Germinal center (tissue), 1 donor: Measurements from ENCODE around the gene CCDC34.
A peak's percentile ranks its signal among the peaks of the same experiment; 100 is the strongest.

Experiments used
- DNase-seq: peaks from one replicate; pipeline ENCODE4 v3.0.0; 2012; ENCODE audit warnings: mixed read lengths, low spot score

The CCDC34 gene

GRCh38 chr11:27362749-27363575 is at the start of gene CCDC34:
CCDC34 (minus strand) TSS chr11:27363215; CDS start chr11:27363194, 21 bp downstream.
- DNase-seq, result peak; percentile 92

GRCh38 chr11:27412192-27412691 is 49.2 kb upstream of the CCDC34 start:
- DNase-seq, result no peak

GRCh38 chr11:27411328-27411727 is 48.3 kb upstream of the CCDC34 start:
- DNase-seq, result no peak

- no peak for DNase-seq
These were observed 47.3 kb upstream of the CCDC34 start for GRCh38 chr11:27410272-27410671.

GRCh38 chr11:27409742-27410141 is 46.7 kb upstream of the CCDC34 start:
- no peak for DNase-seq

GRCh38 chr11:27409049-27409448 is 46.0 kb upstream of the CCDC34 start:
- DNase-seq, result no peak

GRCh38 chr11:27408246-27408800 is 45.3 kb upstream of the CCDC34 start:
- DNase-seq, result no peak

GRCh38 chr11:27406498-27407354 is 43.7 kb upstream of the CCDC34 start:
- DNase-seq, result no peak

- no peak for DNase-seq
These were observed 42.1 kb upstream of the CCDC34 start for GRCh38 chr11:27405134-27405533.

GRCh38 chr11:27404427-27404826 is 41.4 kb upstream of the CCDC34 start:
- DNase-seq, result no peak

GRCh38 chr11:27403195-27403594 is 40.2 kb upstream of the CCDC34 start:
- DNase-seq, result no peak

- no peak for DNase-seq
These were observed 39.4 kb upstream of the CCDC34 start for GRCh38 chr11:27402450-27402849.

- DNase-seq, result no peak
These were observed 38.9 kb upstream of the CCDC34 start for GRCh38 chr11:27401833-27402316.

- no peak for DNase-seq
These were observed 38.3 kb upstream of the CCDC34 start for GRCh38 chr11:27401280-27401832.

- no peak for DNase-seq
These were observed 35.4 kb upstream of the CCDC34 start for GRCh38 chr11:27398400-27398770.

- no peak for DNase-seq
These were observed 34.8 kb upstream of the CCDC34 start for GRCh38 chr11:27397624-27398399.

GRCh38 chr11:27396259-27396839 is 33.3 kb upstream of the CCDC34 start:
- no peak for DNase-seq

- DNase-seq, result no peak
These were observed 32.7 kb upstream of the CCDC34 start for GRCh38 chr11:27395556-27396258.

- DNase-seq, result no peak
These were observed 31.8 kb upstream of the CCDC34 start for GRCh38 chr11:27394781-27395228.
